Measurements from ENCODE around the gene MAP1LC3B.
"Not testable (repeated sequence)": the region's sequence is repeated elsewhere in the genome, so short reads cannot be mapped to it uniquely, and the experiment has no call there.

Gene MAP1LC3B

DNA sequence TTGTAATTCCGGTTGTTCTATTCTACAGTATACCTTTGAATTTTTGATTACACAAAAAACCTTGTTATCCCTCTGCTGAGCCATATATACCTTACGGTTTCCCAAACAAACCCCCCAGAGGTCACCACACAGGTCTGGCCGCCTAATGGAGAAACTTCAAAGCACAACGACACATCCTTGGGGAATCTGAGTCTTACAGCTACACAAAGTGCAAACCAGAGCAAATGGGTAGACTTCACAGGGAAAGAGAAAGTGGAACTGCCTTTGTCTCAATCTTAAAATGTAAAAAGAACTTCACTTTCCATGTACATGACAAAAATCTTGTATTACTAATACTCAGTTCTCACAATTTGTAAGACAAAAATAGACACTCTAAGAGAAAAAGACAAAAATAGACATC, 11.3 kb upstream of the MAP1LC3B start:
- DNase-seq (ENCODE audit: low read depth) = peak; percentile 41

DNA sequence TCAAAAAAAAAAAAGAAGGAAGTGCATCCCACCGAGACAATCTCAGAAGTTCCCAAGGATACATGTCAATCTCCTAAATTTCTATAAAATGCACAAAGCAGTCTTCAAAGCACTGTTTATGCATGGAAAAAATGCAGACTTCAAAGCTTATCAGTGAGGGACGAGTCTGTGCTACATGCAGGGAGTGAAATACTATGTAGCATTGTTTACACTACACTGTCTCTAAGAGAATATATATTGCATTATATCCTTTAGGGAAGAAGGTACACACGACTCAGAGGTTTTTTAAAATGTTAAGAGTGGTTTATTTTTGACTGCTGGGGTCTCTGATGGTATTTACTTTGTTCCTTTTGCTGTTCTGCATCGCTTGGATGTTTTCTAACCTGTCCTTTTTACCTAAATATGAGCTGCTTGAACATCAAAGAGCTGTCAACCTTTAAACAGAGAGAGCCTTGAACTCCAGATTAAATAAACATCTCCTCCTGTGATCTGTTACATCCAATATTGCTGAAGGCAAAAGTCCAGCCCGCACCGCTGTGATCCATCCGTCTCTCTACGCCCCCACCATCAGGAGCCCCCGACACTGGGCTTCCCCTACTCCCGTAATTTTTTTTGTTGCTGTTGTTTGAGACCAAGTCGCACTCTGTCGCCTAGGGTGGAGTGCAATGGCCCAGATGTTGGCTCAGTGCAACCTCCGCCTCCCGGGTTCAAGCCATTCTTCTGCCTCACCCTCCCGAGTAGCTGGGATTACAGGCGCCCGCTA, 9.9 kb upstream of the MAP1LC3B start:
- DNase-seq (ENCODE audit: low read depth) = no peak

DNA sequence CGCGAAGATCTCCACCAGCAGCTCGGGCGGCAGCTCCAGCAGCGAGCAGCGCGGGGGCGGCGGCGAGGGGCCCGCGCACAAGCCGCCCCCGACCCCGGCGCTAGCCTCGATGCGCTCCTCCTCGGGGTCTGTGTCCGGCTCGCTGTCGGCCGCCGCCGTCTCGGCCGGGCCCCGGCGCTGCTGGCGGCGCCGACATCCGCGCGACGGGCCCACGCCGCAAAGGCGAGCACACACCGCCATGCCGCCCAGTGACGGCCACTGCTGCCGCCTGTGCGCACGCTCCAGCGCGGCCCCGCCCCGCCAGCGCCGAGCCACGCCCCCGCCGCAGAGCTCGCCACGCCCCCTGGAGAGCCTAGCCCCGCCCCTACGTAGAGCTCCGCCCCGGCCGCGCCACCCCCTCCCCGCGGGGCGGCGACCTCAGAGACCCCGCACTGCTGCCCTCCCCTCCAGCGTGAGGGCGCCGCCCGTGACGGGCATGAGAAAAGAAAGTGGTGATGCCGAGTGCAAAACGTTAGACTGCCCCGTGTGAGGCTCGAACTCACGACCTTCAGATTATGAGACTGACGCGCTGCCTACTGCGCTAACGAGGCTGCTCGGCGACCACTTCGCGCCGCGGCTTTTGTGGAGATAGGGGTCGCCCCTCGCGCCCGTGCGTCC, 8.5 kb upstream of the MAP1LC3B start, which contains the start of gene FBXO31:
Gene FBXO31, minus strand, starts transcription at position 272 of the 657 bp plus-strand sequence. Its CDS starts 32 bp downstream, at position 240.
- DNase-seq (ENCODE audit: low read depth) = peak; percentile 94

DNA sequence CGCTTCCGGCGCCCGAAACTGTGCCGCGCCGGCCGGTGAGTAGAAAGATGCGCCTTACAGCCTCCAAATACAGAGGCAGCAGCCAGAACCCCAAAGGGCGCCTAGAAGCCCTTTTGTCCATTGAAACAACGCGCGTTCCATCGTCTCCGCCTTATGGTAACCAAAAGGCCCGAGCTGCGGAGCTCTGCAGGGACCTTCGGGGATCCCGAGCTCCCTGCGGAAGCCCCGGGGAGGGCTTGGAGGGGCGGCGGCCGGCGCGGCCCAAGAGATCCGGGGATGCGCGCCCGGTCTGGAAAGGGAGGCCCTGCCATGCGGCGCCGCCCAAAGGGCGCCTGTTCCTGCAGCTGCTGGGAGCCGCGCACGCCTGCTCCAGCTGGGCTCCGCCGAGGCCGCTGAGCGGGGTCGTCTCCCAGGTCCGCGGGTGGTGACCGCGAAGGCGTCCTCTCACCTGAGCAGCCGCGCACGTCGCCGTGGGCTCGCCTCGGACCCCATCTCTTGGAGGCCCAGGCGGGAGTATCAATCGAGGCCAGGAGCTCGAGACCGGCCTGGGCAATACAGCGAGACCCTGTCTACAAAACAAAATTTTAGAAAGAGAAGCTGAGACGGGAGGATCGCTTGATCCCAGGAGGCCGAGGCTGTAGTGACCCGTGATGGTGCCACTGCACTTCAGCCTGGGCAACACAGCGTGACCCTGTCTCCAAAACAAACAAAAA, 7.8 kb upstream of the MAP1LC3B start:
- DNase-seq (ENCODE audit: low read depth) = no peak

DNA sequence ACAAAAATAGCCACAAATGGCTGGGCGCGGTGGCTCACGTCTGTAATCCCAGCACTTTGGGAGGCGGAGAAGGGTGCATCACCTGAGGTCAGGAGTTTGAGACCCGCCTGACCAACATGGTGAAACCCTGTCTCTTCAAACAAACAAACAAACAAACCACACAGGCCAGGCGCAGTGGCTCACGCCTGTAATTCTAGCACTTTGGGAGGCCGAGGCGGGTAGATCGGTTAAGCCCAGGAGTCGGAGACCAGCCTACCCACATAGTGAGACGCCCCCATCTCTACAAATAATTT, 7.3 kb upstream of the MAP1LC3B start:
- not testable (repeated sequence) for DNase-seq (ENCODE audit: low read depth)

DNA sequence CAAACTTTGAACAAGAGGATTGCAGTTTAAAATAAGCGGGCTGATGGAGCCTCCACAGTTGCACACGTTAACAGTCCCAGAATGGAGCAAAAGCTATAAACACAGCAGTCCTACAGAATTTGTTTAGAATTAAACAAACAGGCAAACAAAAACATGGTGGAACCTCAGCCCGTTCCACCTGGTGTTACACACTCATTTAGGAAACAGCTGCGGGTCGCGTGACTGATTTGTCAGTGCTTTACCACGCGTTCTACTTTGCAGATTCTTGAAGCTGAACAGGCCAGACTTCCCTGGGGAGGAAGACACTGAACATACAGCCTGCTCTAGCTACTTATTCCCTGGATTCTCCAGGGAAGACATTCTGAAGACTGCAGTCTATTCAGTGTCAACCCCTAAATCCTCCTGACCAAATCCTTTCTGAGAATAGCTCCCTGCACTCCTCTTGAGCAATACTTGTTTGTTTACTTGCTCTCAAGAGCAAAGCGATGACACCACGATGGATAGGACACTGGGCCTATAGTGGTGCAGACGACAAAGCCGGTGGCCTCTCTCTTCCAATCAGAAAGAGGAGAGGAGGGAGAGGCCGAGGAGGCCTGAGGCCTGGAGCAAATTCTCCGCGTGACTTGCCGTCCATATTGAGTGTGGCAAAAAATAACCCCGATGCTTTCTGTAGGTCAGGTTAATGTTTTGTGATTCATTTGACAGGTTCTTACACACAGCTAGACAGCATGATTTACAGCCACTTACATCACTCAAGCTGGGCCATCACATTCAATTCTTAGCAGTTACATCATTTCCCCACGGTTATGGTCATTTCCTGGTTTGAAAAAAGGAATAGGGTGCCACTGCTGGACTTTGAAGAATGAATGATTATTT, 4.0 kb upstream of the MAP1LC3B start:
- DNase-seq (ENCODE audit: low read depth) = peak; percentile 100

DNA sequence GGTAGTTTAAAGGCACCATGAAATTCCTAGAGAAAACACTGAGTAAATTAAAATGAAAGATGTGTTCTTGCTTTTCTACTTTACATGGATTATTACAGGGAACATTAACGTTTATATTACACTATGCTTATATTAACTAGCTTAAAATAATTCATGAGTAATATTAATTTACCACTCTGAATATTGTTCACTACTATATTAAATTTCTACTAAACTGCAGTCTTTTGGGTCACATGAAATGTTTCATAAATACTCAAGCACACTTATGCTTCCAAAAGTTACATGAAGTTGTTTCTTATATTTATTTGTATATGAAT, 3.4 kb upstream of the MAP1LC3B start:
- DNase-seq (ENCODE audit: low read depth) = no peak

DNA sequence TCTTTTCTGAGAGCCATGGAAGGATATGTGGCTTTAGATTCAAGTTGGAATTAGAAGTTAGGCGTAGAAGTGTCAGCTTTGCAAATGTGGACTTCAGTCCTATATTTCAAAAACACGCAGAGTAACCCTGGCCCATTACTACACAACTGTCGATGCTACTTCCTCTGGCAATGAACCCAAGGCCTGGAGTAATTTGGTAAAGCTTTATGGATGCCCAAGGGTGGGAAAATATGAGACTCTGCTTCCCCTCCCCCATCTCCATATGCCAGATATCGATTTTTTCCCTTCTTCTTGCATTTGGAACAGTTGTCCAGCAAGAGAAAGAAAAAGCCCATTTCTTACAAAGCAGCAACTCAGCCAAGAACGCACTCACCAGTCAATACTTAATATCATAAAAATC, 2.9 kb upstream of the MAP1LC3B start:
- no peak for DNase-seq (ENCODE audit: low read depth)

DNA sequence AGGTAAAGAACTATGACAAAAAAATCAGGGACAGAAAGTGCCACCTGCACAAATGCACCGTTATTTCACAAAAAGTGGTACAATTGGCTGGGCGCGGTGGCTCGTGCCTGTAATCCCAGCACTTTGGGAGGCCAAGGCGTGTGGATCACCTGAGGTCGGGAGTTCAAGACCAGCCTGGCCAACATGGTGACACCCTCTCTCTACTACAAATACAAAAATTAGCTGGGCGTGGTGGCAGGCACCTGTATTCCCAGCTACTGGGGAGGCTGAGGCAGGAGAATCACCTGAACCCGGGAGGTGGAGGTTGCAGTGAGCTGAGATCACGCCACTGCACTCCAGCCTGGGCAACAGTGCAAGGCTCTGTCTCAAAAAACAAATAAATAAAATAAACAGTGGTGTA, 2.2 kb upstream of the MAP1LC3B start:
- not testable (repeated sequence) for DNase-seq (ENCODE audit: low read depth)

DNA sequence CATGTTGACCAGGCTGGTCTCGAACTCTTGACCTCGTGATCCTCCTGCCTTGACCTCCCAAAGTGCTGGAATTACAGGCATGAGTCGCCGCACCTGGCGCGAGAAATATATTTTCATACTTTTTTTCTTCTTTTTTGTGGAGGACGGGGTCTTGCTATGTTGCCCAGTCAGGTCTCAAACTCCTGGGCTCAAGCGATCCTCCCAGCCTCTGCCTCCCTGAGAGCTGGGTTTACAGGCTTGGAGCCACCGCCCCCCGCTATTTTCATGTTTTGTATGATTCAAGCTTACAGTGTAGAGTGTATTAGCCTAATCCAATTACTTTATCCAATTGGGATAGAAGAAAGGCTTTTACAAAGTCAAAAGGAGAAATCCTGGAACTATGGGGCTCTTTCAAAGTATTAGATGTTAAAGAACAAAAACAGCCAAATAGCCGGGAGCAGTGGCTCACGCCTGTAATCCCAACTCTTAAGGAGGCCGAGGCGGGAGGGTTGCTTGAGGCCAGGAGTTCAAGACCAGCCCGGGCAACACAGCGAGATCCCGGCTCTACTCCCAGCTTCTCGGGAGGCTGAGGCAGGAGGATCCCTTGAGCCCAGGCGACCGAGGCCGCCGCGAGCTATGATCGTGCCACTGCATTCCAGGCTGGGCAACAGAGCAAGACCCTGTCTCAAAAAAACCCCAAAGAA, 1.4 kb upstream of the MAP1LC3B start:
- DNase-seq (ENCODE audit: low read depth) = no peak

DNA sequence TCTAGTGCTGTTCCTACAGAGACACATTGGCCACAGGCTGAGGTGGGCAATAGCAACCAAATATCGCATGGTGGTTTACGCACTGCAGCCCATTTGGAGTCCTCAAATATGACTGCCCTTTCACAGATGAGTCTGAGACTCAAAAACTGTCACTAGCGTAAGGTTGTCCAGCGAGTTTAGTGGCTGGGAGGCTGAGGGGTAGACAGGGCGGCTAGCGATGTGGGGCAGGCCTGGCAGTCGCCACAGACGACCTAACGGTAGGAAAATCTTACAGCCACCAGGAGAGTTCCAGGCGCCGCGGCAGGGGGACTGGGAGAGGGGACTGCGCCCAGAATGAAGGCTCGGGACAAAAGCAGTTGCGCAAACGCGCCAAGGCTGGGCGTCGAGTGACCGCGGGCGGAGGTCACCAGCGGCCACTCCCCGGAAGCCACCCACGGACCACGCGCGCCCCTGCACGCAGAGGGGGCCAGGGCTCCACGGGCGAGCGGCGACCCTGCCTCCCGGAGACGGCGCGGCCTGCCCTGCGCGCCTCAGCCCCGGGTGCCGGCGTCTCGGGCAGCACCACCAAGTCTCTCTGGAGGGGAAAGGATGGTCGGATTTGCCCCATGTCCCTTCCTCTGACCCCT, 699 bp upstream of the MAP1LC3B start:
- peak; percentile 55 for DNase-seq (ENCODE audit: low read depth)

DNA sequence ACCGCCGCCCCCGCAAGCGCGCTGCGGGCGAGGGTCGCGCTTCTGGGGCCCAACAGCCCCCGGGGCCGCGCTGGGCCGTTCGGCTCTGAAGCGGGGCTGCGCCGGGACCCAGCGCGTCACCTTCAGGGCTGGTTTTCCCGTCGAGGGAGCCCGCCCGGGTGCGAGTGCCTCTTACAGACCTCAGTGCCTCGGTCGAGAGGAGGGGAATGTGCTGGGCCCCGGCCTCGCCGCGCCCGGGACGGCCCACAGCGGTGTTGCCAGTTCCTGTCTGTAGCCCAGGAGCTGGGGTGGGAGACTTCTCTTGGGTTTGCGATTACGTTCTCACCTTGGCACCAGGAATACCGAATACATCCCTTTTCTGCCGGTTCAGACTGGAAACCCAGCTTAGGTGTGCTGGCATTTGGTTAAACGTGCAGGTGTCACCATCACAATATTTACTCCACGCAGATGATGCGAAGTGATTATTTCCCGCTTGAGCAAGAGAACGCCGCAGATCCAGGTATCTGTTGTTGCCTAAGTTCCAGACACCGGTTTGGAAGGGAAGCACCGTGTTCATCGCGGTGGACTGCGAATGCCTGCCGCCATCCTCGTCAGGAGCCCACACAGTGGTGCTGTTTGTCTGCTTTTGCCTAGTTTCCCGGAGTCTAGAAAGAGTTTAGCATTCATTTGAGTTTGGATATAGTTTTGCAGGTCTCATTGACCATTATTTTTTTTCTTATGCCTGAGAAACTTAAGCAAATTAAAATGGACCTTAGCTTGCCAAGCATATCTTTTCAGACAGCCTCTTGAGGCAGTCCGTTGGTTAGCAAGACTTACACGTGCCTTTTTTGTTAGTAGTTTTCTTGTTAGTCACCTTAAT, 914 bp downstream of the MAP1LC3B start:
- peak; percentile 70 for DNase-seq (ENCODE audit: low read depth)

DNA sequence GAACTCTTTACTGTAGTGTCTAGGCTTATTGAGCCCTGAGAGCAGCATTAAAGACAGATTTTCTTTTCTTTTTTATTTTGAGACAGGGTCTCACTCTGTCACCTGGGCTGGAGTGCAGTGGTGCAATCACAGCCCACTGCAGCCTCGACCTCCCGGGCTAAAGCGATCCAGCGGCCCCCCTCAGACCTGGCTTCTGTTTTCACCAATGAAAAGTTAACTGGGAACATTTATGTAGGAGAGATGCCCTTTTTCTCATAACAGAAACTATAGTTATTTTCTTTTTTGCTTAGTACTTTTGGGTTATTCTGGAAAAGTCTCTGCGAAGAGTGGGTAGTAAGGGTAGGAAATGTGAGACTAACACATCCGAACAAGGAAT, 1.5 kb downstream of the MAP1LC3B start:
- DNase-seq (ENCODE audit: low read depth) = no peak

DNA sequence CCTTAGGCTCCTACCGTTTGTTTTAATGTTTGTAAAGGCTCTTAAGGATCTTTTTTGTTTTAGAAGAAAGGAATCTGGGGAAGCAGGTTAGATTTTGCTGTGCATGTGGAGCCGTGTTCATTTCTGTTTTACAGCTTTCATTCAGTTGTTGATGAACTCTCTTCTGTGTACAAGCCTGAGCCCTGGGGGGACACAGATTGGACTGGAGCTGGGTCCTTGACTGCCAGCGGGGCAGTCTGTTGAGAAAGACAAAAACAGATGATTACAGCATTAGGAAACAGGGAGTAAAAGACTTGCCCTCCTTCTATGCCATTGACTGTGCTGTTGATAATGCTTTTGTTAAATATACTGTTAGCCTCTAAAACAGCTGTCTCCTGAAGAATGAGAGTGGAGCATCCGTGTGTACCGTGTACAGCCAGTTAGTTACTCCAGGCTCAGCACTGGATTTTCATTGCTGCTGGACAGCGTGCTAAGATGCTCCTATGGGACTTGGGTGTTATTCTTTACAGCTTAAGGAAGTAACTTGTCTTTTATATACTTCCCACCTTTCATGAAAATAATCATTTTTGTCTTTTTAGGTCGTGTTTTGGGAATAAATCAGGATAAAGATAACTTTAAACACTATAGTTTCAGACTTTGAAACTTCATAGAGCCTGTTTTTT, 3.2 kb downstream of the MAP1LC3B start:
- no peak for DNase-seq (ENCODE audit: low read depth)

DNA sequence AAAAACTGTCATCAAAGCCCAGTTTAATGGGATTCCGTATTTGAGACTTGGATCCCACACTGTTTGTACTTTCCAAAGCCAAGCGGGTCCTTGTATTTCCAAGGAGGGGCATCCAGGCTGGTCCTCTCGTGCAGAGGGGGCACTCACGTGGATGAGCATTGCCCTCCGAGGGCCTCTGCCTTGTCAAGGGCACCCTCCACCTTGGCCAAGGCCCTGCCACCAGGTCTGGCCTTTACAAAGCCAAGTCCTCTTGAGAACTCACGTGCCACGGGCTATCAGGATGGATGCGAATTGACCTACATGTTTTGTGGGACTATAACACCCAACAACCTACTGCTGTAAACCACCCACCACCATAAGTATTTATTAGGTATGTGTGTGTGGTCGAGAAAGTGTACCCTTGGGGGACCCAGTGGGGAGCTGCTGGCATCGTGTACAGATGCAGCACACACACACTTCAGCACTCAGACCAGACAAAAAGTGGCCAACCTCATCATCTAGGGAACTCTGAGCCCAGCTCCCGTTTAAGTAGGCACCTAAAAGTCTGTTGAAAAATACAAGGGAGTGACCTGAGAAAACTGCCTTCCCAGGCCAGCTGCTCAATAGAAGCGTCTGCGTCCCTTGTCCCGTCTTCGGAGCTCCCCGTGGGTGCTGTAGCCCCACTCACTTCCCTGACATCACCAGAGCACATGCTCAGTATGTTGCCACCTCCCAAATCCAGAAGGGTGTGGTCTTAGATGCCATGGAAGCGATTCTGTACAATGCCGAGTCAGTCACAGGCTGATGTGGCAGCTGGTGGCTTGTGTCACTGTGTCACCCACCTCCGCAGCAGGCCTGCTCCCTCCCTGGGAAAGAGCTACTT, 12.9 kb downstream of the MAP1LC3B start:
- DNase-seq (ENCODE audit: low read depth) = no peak

DNA sequence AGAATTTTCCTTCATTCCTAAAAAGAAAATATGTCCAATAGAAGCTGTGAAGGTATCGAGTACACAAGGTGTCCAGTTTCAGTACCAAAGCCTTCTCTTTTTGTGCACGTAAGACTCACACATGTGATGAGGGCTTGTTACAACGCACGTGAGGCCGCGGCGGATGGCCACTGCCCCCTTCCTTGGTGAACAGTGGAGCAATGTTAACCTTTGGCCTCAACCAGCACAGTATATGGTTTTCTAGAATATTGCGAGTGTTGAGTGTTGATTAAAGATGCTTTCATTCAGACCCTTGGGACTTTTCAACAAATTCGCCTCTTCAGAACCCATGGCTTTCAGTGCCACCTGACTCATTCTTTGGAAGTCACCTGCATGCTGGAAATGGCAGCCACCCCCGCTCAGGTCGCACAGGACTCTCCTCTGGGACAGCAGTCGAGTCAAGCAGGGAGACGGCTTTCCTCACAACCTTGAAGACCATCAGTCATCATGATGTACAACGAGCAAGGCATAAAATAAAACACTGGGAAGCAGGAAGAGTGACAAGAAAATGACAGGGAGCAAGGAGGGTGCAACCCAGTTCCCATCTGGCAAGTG, 14.5 kb downstream of the MAP1LC3B start:
- DNase-seq (ENCODE audit: low read depth) = no peak

DNA sequence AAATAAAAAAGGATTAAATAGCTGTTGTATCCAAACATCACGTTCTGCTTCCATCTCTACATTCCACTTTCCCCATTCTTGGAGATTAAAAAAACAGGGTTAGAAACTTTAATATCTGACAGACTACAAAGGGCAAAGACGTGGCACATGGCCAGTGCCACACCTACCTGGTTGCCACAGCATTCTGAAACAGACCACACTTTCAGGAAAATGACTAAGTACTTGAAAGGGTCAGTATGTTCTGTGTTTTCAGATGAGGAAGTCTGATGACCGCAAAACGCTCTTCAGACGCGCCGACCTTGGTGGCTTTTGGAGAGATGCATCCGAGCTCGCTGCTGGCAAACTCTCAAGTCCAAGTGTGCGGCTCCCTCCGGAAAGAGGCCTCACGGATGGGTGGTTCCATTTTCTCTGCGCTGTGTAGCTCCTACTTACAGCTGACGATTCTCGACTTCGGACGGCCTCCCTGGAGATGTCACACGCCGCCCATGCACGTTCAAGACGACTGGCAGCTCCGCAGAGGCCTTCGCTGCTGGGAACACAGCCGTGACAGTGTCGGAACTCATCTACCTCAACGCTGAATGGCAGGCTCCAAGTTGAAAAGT, 15.5 kb downstream of the MAP1LC3B start:
- DNase-seq (ENCODE audit: low read depth) = peak; percentile 68

DNA sequence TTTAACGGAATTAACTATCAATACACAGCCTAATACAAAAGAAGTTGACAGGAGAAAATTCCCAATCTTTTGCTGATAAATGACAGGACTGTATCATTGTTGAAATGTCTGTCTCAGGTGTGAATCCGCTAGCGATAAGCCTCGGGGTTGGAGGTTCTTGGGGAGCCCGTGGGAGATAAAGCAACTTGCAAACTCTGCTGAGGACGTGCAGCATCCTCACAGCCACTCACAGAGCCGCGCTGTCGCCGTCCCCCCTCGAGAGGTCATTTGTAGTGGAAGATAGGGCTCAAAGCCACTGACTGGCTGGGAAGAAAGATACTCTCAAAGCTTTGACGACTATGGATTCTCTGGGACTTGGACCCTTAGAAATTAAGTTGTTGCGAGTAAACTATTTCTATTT, 17.0 kb downstream of the MAP1LC3B start:
- DNase-seq (ENCODE audit: low read depth) = no peak
